Epidermal melanocyte (primary cell): ENCODE measurements around the gene ZSCAN20.

Experiments used
- DNase-seq: peaks from one replicate; pipeline ENCODE4 v3.0.0; 2011; ENCODE audit warnings: low spot score; ENCODE audit not compliant: insufficient read length

The ZSCAN20 gene

DNA sequence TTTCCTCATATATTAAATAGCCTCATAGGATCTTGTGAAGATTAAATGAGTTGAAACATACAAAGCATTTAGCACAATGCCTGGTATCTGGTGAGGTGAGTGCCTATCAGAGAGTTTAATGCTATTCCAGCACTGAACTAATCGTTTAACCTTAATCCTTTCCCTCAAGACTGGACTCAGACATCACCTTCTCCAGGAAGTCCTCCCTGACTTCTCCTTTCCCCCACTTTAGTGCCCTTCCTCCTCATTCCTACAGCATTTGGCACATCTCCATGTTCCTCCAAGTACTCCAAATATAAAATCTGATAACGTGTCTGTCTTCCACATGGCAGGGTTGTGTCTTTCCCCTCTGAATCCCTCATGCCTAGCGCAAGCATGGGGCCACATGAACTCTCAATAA, 59.8 kb downstream of the ZSCAN20 start:
- no peak for DNase-seq

DNA sequence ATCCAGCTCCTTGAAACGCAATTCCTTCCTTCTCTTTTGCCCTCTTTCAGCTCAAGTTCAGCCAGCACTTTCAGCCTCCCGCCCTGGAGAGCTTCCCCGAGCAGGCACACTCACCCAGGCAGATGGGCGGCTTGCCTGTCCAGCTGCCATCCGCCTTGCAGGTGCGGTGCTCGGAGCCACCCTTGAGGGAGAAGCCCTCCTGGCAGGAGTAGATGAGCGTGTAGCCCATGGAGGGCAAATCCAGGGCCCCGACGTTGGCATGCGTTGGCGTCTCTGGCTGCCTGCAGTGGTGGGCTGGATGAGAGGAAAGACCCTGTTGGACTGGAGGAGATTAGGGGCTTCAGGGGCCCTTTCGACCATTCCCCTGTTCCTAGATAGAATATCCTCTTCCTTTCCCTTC, 60.5 kb downstream of the ZSCAN20 start:
- DNase-seq = no peak

DNA sequence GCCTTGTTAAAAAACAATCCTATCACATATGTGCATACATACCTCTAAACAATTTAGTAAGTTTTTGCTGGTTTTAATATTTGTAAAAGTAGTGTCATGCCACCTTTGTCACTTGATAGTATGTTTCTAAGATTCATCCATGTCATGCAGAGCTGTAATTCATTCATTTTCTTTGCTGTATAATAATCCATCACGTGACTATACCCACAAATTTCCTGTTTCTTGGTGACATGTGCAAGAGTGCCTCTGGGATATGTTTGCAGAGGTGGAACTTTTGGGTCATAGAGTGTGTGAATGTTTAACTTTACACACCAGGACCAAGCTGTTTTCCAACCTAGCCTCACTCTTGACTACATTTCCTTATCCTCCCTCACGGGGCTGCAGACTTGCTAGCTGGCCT, 62.9 kb downstream of the ZSCAN20 start:
- DNase-seq = no peak

DNA sequence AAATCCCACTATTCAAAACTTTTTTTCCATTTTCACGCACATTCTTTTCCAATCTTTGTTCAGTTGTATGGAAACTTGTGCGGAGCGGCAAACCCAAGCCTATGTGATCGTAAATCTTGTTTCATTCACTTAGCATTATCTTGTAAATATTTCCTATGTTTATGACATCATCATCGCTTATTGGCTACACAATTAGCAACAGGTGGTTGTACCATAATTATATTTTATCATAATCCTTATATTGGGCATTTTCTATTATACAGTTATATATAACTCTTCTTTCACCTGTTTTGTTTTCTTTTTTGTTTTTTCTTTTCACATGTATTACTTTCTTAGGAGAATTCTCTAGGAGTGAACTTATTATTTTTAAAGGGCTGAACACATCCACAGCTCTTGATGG, 65.4 kb downstream of the ZSCAN20 start:
- DNase-seq = no peak

DNA sequence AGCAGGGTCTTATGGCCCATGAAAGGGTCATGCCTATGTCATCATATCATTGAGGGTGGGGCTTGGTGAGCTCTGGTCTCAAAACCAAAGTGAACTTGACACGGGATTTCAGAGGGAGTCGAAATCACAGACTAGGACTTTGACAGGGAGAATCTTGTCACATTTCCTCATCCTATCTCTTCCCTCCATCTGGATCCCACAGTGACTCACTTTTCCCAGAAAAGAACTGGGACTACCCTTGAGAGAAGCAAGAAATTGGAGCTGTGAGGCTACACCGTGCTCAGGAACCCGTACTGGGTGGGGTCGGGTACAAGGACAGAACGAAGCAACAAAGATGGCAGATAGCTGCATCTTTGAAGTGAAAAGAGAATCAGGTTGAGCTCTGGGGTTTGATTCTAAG, 69.5 kb downstream of the ZSCAN20 start:
- no peak for DNase-seq
